HG02973 (cell line): ENCODE results near the gene SUOX.
"Not testable (repeated sequence)": the region's sequence is repeated elsewhere in the genome, so short reads cannot be mapped to it uniquely, and the experiment has no call there.

Source experiments
- ATAC-seq: cut with Tn5 transposase; IDR thresholded peaks from one replicate; pipeline ENCODE4 v1.9.1; 2021; ENCODE audit warnings: moderate library complexity; ENCODE audit not compliant: unreplicated experiment

The SUOX gene

GRCh38 chr12:56017181-56017580, 20.1 kb downstream of the SUOX start:
- ATAC-seq: no peak

GRCh38 chr12:56018356-56018755, 21.3 kb downstream of the SUOX start:
- ATAC-seq: no peak

- no peak for ATAC-seq
Measured at GRCh38 chr12:56020423-56021184, 23.5 kb downstream of the SUOX start, which contains the start of gene IKZF4. IKZF4 (plus strand) TSS chr12:56021043; CDS start chr12:56021494, 451 bp downstream.

GRCh38 chr12:56021889-56022497, 24.9 kb downstream of the SUOX start:
- ATAC-seq: no peak

GRCh38 chr12:56028511-56029165, 31.6 kb downstream of the SUOX start:
- no peak for ATAC-seq

- ATAC-seq: no peak
Measured at GRCh38 chr12:56029166-56029519, 32.1 kb downstream of the SUOX start.

GRCh38 chr12:56029666-56030293, 32.7 kb downstream of the SUOX start:
- ATAC-seq: no peak

- no peak for ATAC-seq
Measured at GRCh38 chr12:56031987-56032386, 34.9 kb downstream of the SUOX start.

- no peak for ATAC-seq
Measured at GRCh38 chr12:56034586-56035332, 37.7 kb downstream of the SUOX start.

- ATAC-seq: no peak
Measured at GRCh38 chr12:56037161-56037560, 40.1 kb downstream of the SUOX start.

GRCh38 chr12:56038022-56038655, 41.1 kb downstream of the SUOX start:
- ATAC-seq: no peak

- no peak for ATAC-seq
Measured at GRCh38 chr12:56040151-56040550, 43.1 kb downstream of the SUOX start.

- no peak for ATAC-seq
Measured at GRCh38 chr12:56040963-56041551, 44.0 kb downstream of the SUOX start.

- peak; percentile 93 for ATAC-seq
Measured at GRCh38 chr12:56041552-56042429, 44.7 kb downstream of the SUOX start, which contains the start of gene RPS26. RPS26 (plus strand) TSS chr12:56041918; CDS start chr12:56042167, 249 bp downstream.

- ATAC-seq: not testable (repeated sequence)
Measured at GRCh38 chr12:56042430-56042813, 45.3 kb downstream of the SUOX start.

- ATAC-seq: no peak
Measured at GRCh38 chr12:56042843-56043242, 45.8 kb downstream of the SUOX start.

GRCh38 chr12:56046027-56046780, 49.1 kb downstream of the SUOX start:
- ATAC-seq: no peak

- ATAC-seq: no peak
Measured at GRCh38 chr12:56053407-56053893, 56.4 kb downstream of the SUOX start.
